H1 (cell line): ENCODE data around the gene PCDH18. TPM values are rescaled to one million over a fixed set of nuclear protein-coding genes. Genes with fewer than 3 reads are reported as not detected.

Experiments
- CTCF ChIA-PET: fragments of 300-600 bp; sonication (Branson Sonifier 250); formaldehyde crosslinking; loops from one replicate; lab custom pipeline; 2021; ENCODE audit not compliant: partially characterized antibody; lab: Charles Lee
- POLR2A ChIA-PET: fragments of 300-600 bp; sonication (Branson Sonifier 250); formaldehyde crosslinking; loops from one replicate; lab custom pipeline; 2021; ENCODE audit warnings: inconsistent platforms; ENCODE audit not compliant: partially characterized antibody; lab: Charles Lee
- DNase-seq, 2 experiments: peaks; one replicate each; pipeline versions ENCODE4 v3.0.0 to v3.0.0-alpha.2; 2010 to 2022; ENCODE audit warnings: low spot score in 2 of 2, low read depth in 1 of 2, mixed read lengths in 1 of 2
- FAIRE-seq: peaks from 2 replicates; lab custom pipeline; 2011; peaks lifted over from hg19 to GRCh38; lab: Jason Lieb, UNC
- H2AFZ ChIP-seq: 2 replicates; pipeline ENCODE4 v1.8.1; 2012; ENCODE audit warnings: low read length, inconsistent platforms
- H2AK5ac ChIP-seq: 2 replicates; pipeline ENCODE4 v1.6.1; 2013; ENCODE audit warnings: low read depth, low read length
- H2BK120ac ChIP-seq: replicated peaks from 2 replicates; pipeline ENCODE3; 2013; ENCODE audit warnings: low read depth, low read length, inconsistent platforms
- H2BK12ac ChIP-seq: 2 replicates; pipeline ENCODE4 v1.6.1; 2013; ENCODE audit warnings: low read depth, low read length
- H2BK15ac ChIP-seq: 2 replicates; pipeline ENCODE4 v1.6.1; 2013; ENCODE audit warnings: low read length
- H2BK20ac ChIP-seq: 2 replicates; pipeline ENCODE4 v1.6.1; 2013; ENCODE audit warnings: low read length
- H2BK5ac ChIP-seq: 2 replicates; pipeline ENCODE4 v1.6.1; 2013; ENCODE audit warnings: low read depth, low read length
- H3K14ac ChIP-seq: 2 replicates; pipeline ENCODE4 v1.6.1; 2013; ENCODE audit warnings: inconsistent platforms; ENCODE audit not compliant: insufficient read length
- H3K18ac ChIP-seq: 2 replicates; pipeline ENCODE4 v1.6.1; 2013; ENCODE audit warnings: low read length; ENCODE audit errors: extremely low read depth
- H3K23ac ChIP-seq: 2 replicates; pipeline ENCODE4 v1.6.1; 2013; ENCODE audit warnings: inconsistent platforms; ENCODE audit not compliant: insufficient read length
- H3K23me2 ChIP-seq: 2 replicates; pipeline ENCODE4 v1.6.1; 2013; ENCODE audit warnings: low read depth, low read length
- H3K27ac ChIP-seq: 2 replicates; pipeline ENCODE4 v1.6.1; 2011; ENCODE audit warnings: low read depth, low read length, inconsistent platforms
- H3K27me3 ChIP-seq, 4 experiments: replicated peaks in 1 of 4; 1 replicate in 1 of 4; 2 replicates in 3 of 4; pipeline versions ENCODE4 v1.6.1 to v1.8.1; 2011 to 2013; ENCODE audit warnings: low read length in 3 of 4, mild to moderate bottlenecking in 3 of 4, inconsistent platforms in 2 of 4, mixed read lengths in 2 of 4, moderate library complexity in 1 of 4; ENCODE audit not compliant: control insufficient read depth in 3 of 4, insufficient read depth in 3 of 4; ENCODE audit errors: extremely low read depth in 1 of 4
- H3K36me3 ChIP-seq, 4 experiments: 2 replicates each; pipeline versions ENCODE4 v1.6.1 to v1.8.1; 2011 to 2013; ENCODE audit warnings: mild to moderate bottlenecking in 4 of 4, low read length in 3 of 4, moderate library complexity in 2 of 4, control low read depth in 1 of 4, inconsistent platforms in 1 of 4; ENCODE audit not compliant: insufficient read depth in 4 of 4, control insufficient read depth in 2 of 4
- H3K4ac ChIP-seq: replicated peaks from 2 replicates; pipeline ENCODE3; 2013; ENCODE audit warnings: low read length, low read depth, mixed read lengths, inconsistent platforms; ENCODE audit not compliant: insufficient read length
- H3K4me1 ChIP-seq, 4 experiments: replicated peaks in 1 of 4; 1 replicate in 1 of 4; 2 replicates in 3 of 4; pipeline versions ENCODE4 v1.6.1 to v1.8.1; 2011 to 2013; ENCODE audit warnings: low read length in 3 of 4, inconsistent platforms in 2 of 4, mixed read lengths in 1 of 4; ENCODE audit not compliant: insufficient read depth in 4 of 4, control insufficient read depth in 3 of 4
- H3K4me2 ChIP-seq, 2 experiments: 2 replicates each; pipeline versions ENCODE4 v1.6.1 to v1.8.1; 2011 to 2013; ENCODE audit warnings: low read depth in 2 of 2, low read length in 2 of 2, control low read depth in 1 of 2, inconsistent platforms in 1 of 2, mild to moderate bottlenecking in 1 of 2; ENCODE audit not compliant: insufficient read depth in 1 of 2
- H3K4me3 ChIP-seq, 4 experiments: fragments of 200-600, 300-600 bp in 1 of 4; sonication (generic), shearing (Covaris generic), sonication (Bioruptor Twin) in 1 of 4; 2 replicates each; pipeline versions ENCODE4 v1.5.1 to v1.8.1; 2011 to 2016; ENCODE audit warnings: low read length in 4 of 4, low read depth in 3 of 4, control low read depth in 2 of 4, inconsistent platforms in 2 of 4, mild to moderate bottlenecking in 2 of 4, mixed read lengths in 1 of 4, moderate library complexity in 1 of 4; ENCODE audit not compliant: insufficient read depth in 2 of 4; ENCODE audit errors: extremely low read depth in 1 of 4
- H3K56ac ChIP-seq: replicated peaks from 2 replicates; pipeline ENCODE3; 2013; ENCODE audit warnings: low read depth, mild to moderate bottlenecking, mixed read lengths, low read length, inconsistent platforms; ENCODE audit not compliant: insufficient read length
- H3K79me1 ChIP-seq: 2 replicates; pipeline ENCODE4 v1.6.1; 2013; ENCODE audit warnings: low read depth, low read length, control low read depth
- H3K79me2 ChIP-seq, 2 experiments: 2 replicates each; pipeline versions ENCODE4 v1.6.1 to v1.8.1; 2012 to 2013; ENCODE audit warnings: low read length in 2 of 2, mild to moderate bottlenecking in 2 of 2, inconsistent platforms in 1 of 2; ENCODE audit not compliant: insufficient read depth in 2 of 2, control insufficient read depth in 1 of 2
- H3K9ac ChIP-seq, 4 experiments: replicated peaks in 1 of 4; 1 replicate in 1 of 4; 2 replicates in 3 of 4; pipeline versions ENCODE4 v1.6.1 to v1.8.1; 2011 to 2013; ENCODE audit warnings: low read depth in 3 of 4, low read length in 3 of 4, control low read depth in 2 of 4, mild to moderate bottlenecking in 2 of 4, moderate library complexity in 2 of 4, inconsistent platforms in 1 of 4; ENCODE audit errors: extremely low read depth in 1 of 4
- H3K9me3 ChIP-seq, 2 experiments: 2 replicates each; pipeline versions ENCODE4 v1.6.1 to v1.8.1; 2012 to 2013; ENCODE audit warnings: mild to moderate bottlenecking in 2 of 2, moderate library complexity in 2 of 2, control low read depth in 1 of 2, inconsistent platforms in 1 of 2, low read depth in 1 of 2, low read length in 1 of 2, mixed read lengths in 1 of 2; ENCODE audit not compliant: insufficient read depth in 2 of 2
- H4K20me1 ChIP-seq, 2 experiments: replicated peaks in 1 of 2; 2 replicates each; pipeline versions ENCODE3 to v1.8.1; 2011 to 2013; ENCODE audit warnings: inconsistent platforms in 2 of 2, low read length in 2 of 2, mild to moderate bottlenecking in 1 of 2; ENCODE audit not compliant: insufficient read depth in 2 of 2, control insufficient read depth in 1 of 2
- H4K5ac ChIP-seq: 2 replicates; pipeline ENCODE4 v1.6.1; 2013; ENCODE audit warnings: low read length, low read depth, mixed read lengths, inconsistent platforms; ENCODE audit not compliant: insufficient read length
- H4K8ac ChIP-seq: 2 replicates; pipeline ENCODE4 v1.8.0; 2013; ENCODE audit warnings: mild to moderate bottlenecking, moderate library complexity, low read length, inconsistent platforms; ENCODE audit not compliant: insufficient read depth; ENCODE audit errors: extremely low read depth
- H4K91ac ChIP-seq: replicated peaks from 2 replicates; pipeline ENCODE3; 2013; ENCODE audit warnings: low read length, mixed read lengths, inconsistent platforms; ENCODE audit not compliant: insufficient read length
- CHD2 ChIP-seq: IDR thresholded peaks from 2 replicates; pipeline ENCODE4 v1.6.1; 2012; ENCODE audit warnings: low read length, improper control_type of control experiment
- E2F6 ChIP-seq: IDR thresholded peaks from 2 replicates; pipeline ENCODE4 v1.6.1; 2012; ENCODE audit warnings: inconsistent platforms
- EP300 ChIP-seq, 2 experiments: IDR thresholded peaks; 1 replicate in 1 of 2; 2 replicates in 1 of 2; pipeline ENCODE4 v1.6.1; 2011 to 2012; ENCODE audit warnings: low read depth in 2 of 2, low read length in 2 of 2, mild to moderate bottlenecking in 2 of 2, borderline replicate concordance in 1 of 2, inconsistent platforms in 1 of 2, moderate library complexity in 1 of 2
- GABPA ChIP-seq: IDR thresholded peaks from 2 replicates; pipeline ENCODE4 v1.6.1; 2011; ENCODE audit warnings: mild to moderate bottlenecking, low read length, moderate library complexity, borderline replicate concordance; ENCODE audit not compliant: insufficient read depth
- HDAC6 ChIP-seq: IDR thresholded peaks from one replicate; pipeline ENCODE4 v1.7.1; 2012; ENCODE audit warnings: low read depth, mild to moderate bottlenecking, inconsistent platforms, low read length, moderate library complexity
- JUND ChIP-seq: IDR thresholded peaks from 2 replicates; pipeline ENCODE4 v1.6.1; 2011; ENCODE audit warnings: mild to moderate bottlenecking, improper control_type of control experiment, low read length
- NANOG ChIP-seq: IDR thresholded peaks from 2 replicates; pipeline ENCODE4 v1.6.1; 2011; ENCODE audit warnings: low read length, low read depth, mild to moderate bottlenecking, inconsistent platforms; ENCODE audit not compliant: insufficient read depth, poor library complexity, severe bottlenecking
- RAD21 ChIP-seq, 2 experiments: IDR thresholded peaks in 1 of 2; conservative IDR thresholded peaks in 1 of 2; 2 replicates each; pipeline ENCODE4 v1.6.1; 2011; ENCODE audit warnings: low read depth in 2 of 2, low read length in 2 of 2, improper control_type of control experiment in 1 of 2, inconsistent platforms in 1 of 2, mild to moderate bottlenecking in 1 of 2, moderate library complexity in 1 of 2
- SUZ12 ChIP-seq: fragments of 200-600 bp; sonication (generic); IDR thresholded peaks from 2 replicates; pipeline ENCODE4 v1.6.1; 2012; ENCODE audit warnings: mild to moderate bottlenecking, inconsistent platforms, low read length, moderate library complexity, mixed read lengths
- TAF1 ChIP-seq: IDR thresholded peaks from 2 replicates; pipeline ENCODE4 v1.6.1; 2011; ENCODE audit warnings: mild to moderate bottlenecking, low read depth, low read length
- polyA plus RNA-seq, 7 experiments: library from polyadenylated mRNA; depleted of rRNA in 3 of 7; stranded (reverse) in 5 of 7; unstranded in 2 of 7; fragments of >200 nt in 5 of 7; fragments of 200-250 nt in 2 of 7; gene quantifications; 1 replicate in 5 of 7; 2 replicates in 1 of 7; 4 replicates in 1 of 7; pipeline versions ENCODE4 v1.2.1 to v1.2.3, GENCODE V29; 2011 to 2013; ENCODE audit warnings: missing spikeins in 2 of 7, mixed read lengths in 2 of 7
- total RNA-seq: library from RNA; stranded (reverse); fragmentation: NEBNext Ultra II Directional; extraction: Animal tissue kit (Norgen Biotek cat#: 25700); gene quantifications from 2 replicates; pipeline ENCODE4 v1.2.1, GENCODE V29; 2021

PCDH18 gene
- total and polyA plus RNA-seq, 2 of the 8 experiments (the other 6 are each of a cell fraction or from before 2014, with no cell fraction given) = 28.8 to 41.8 TPM

DNA sequence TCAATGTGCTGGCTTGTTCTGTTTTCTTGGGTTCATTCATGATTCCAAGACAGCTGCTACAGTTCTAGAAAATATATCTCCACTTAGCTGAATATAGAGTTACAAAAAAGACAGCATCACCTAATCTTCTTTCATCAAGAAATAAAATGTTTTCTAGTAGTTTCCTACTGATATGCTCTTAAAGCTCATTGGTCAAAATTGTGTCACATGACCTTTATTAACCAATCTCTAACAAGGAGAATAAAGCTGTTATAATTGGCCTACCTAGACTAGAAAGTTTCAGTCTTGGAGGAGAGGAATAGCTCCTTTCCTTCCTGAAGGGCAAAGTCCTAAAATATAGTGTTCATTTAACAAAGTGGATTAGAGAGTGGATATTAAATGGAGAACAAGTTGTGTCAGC lies 8.1 kb upstream of the PCDH18 start:
- no peak overlapping the region for H3K18ac ChIP-seq
- no peak overlapping the region for H3K56ac ChIP-seq
- H4K5ac ChIP-seq = no peak overlapping the region
- POLR2A ChIA-PET = interaction anchor here (0.9 kb wide), 1 partner anchor 9 kb away, joined by 3 read pairs; no protein-coding TSS in a partner anchor
- H3K79me2 ChIP-seq = no peaks in the 10 kb centered on the region
- FAIRE-seq = no peak
- H3K36me3 ChIP-seq = no peaks in the 10 kb centered on the region; a peak in 1 of 8 replicates
- no peak overlapping the region for H2AK5ac ChIP-seq
- no peaks in the 10 kb centered on the region for H3K9me3 ChIP-seq
- H3K23ac ChIP-seq = no peak overlapping the region
- CTCF ChIA-PET = interaction anchor here (1.6 kb wide), 1 partner anchor 70 kb away, joined by 3 read pairs; no protein-coding TSS in a partner anchor
- H2BK12ac ChIP-seq = no peak overlapping the region
- H2BK120ac ChIP-seq = no peak overlapping the region
- H2BK5ac ChIP-seq = no peak overlapping the region
- no peak overlapping the region for H2BK20ac ChIP-seq
- peaks cover 0 to 3% (median 0%) of the 10 kb centered on the region in 4 experiments; a peak in 2 of 7 replicates for H3K27me3 ChIP-seq
- H3K27ac ChIP-seq = no peak overlapping the region
- H3K4me3 ChIP-seq = no peak overlapping the region
- H2BK15ac ChIP-seq = no peak overlapping the region
- H4K91ac ChIP-seq = no peak overlapping the region
- no peak overlapping the region for H3K4ac ChIP-seq
- no peaks in the 10 kb centered on the region for H3K79me1 ChIP-seq
- H3K14ac ChIP-seq = no peak overlapping the region
- peaks cover 2 to 18% (median 10%) of the 10 kb centered on the region in 4 experiments; a peak in 5 of 7 replicates for H3K4me1 ChIP-seq
- TF ChIP-seq E2F6 = no peak
- TF ChIP-seq GABPA = no peak
- TF ChIP-seq NANOG = no peak
- TF ChIP-seq RAD21 (IDR thresholded peaks at IDR 0.05 in 1 of 2, conservative IDR thresholded peaks at IDR 0.05 in 1 of 2; ENCODE audit: low read depth in 2 of 2, low read length in 2 of 2) = no peak
- no peak for TF ChIP-seq HDAC6
- TF ChIP-seq CHD2 = no peak
- no peak for TF ChIP-seq SUZ12
- no peak for TF ChIP-seq TAF1
- no peak for TF ChIP-seq EP300 (IDR thresholded peaks at IDR 0.05; ENCODE audit: borderline replicate concordance in 1 of 2, low read depth in 2 of 2, low read length in 2 of 2)
- no peak for TF ChIP-seq JUND
- peaks cover 3% of the 10 kb centered on the region; the same call in 1 of the 2 replicates for H3K23me2 ChIP-seq
- DNase-seq = no peak
- H4K20me1 ChIP-seq = no peaks in the 10 kb centered on the region
- H4K8ac ChIP-seq = no peak overlapping the region
- no peak overlapping the region for H3K9ac ChIP-seq
- H2AFZ ChIP-seq = no peak overlapping the region
- H3K4me2 ChIP-seq = no peak overlapping the region
